Stimulated activated CD4-positive, alpha-beta T cell treated with anti-CD3 and anti-CD28 coated beads, Interleukin-1b, Interleukin-23, amount 100 ng/mL, for 4 hours (primary cell): ENCODE measurements around the gene P3H3.
"Not testable (repeated sequence)": the region's sequence is repeated elsewhere in the genome, so short reads cannot be mapped to it uniquely, and the experiment has no call there.

Source experiments
- DNase-seq, 2 donors: peaks; one replicate each; pipeline ENCODE4 v3.0.0-alpha.2; 2020; ENCODE audit warnings: low read depth in 2 of 2

Gene P3H3

DNA sequence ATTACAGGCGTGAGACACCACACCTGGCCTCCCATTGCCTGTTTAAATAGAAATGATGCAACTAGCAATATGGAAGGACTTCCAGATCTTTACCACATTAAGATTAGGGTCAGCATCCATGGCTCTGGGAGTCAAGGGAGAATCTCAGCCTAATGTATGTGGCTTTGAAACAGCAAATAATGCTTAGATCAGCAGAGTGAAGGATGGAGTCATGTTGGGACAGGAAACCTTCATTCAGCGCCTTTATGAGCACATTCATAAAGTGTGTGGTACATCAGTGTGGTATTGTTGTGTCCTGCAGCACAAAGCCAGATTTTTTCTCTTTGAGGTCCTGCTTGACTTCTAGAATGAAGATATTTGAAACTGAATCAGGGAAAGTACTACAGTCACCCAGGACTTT is 60.2 kb downstream of the P3H3 start:
- no peak for DNase-seq

DNA sequence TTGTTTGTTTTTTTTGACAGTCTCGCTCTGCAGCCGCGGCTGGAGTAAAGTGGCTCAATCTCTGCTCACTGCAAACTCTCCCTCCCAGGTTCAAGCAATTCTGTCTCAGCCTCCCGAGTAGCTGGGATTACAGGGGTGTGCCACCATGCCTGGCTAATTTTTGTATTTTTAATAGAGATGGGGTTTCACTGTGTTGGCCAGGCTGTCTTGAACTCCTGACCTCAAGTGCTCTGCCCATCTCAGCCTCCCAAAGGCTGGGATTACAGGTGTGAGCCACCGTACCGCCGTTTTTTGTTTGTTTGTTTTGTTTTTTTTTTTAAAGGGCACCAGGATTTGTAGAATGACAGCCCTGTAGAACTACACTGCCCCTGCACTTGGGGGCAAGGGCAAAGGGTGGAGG is 60.6 kb downstream of the P3H3 start:
- not testable (repeated sequence) for DNase-seq
